ENCODE results near the gene GRIK5. TPM values are rescaled to one million over a fixed set of nuclear protein-coding genes. Genes with fewer than 3 reads are reported as not detected.

GRIK5 gene
- total and polyA plus RNA-seq, 4 donors = 0.26 to 1.6 (median 0.55) TPM

GRCh38 chr19:41988947-41989346, 81.1 kb downstream of the GRIK5 start:
- Histone ChIP-seq H3K27ac (ENCODE audit: low read depth in 1 of 2, low read length in 1 of 2) (no peak overlapping the region), H3K4me3 (no peak overlapping the region), H3K27me3 (ENCODE audit: control insufficient read depth in 3 of 3, insufficient read depth in 3 of 3, low read length in 2 of 3) (peaks cover 0 to 21% (median 12%) of the 10 kb centered on the region in 3 donors), H3K9me3 (ENCODE audit: control insufficient read depth in 4 of 4, insufficient read depth in 3 of 4, low read length in 3 of 4) (no peaks in the 10 kb centered on the region), H3K9ac (ENCODE audit: insufficient read depth in 1 of 2, low read length in 2 of 2) (no peak overlapping the region), H3K36me3 (ENCODE audit: control insufficient read depth in 4 of 4, insufficient read depth in 4 of 4, low read length in 4 of 4) (no peaks in the 10 kb centered on the region), H3K4me1 (ENCODE audit: control insufficient read depth in 5 of 5, insufficient read depth in 5 of 5, low read length in 5 of 5) (peaks cover 0 to 6% (median 0%) of the 10 kb centered on the region in 5 donors)
- ATAC-seq (ENCODE audit: insufficient read depth, low FRiP score) (no peak), DNase-seq (no peak)
- TF ChIP-seq CTCF (IDR thresholded peaks at IDR 0.05; ENCODE audit: control extremely low read depth, extremely low read depth) = no peak
- 86 to 90% methylated on average over 9 of the region's 9 CpGs for WGBS, 2 donors

GRCh38 chr19:41987141-41987860, 82.7 kb downstream of the GRIK5 start:
- Histone ChIP-seq H3K36me3 (ENCODE audit: control insufficient read depth in 4 of 4, insufficient read depth in 4 of 4, low read length in 4 of 4) (no peaks in the 10 kb centered on the region), H3K27me3 (ENCODE audit: control insufficient read depth in 3 of 3, insufficient read depth in 3 of 3, low read length in 2 of 3) (peaks cover 0 to 10% (median 2%) of the 10 kb centered on the region in 3 donors), H3K4me3 (no peak overlapping the region), H3K9ac (ENCODE audit: insufficient read depth in 1 of 2, low read length in 2 of 2) (no peak overlapping the region), H3K9me3 (ENCODE audit: control insufficient read depth in 4 of 4, insufficient read depth in 3 of 4, low read length in 3 of 4) (no peaks in the 10 kb centered on the region), H3K27ac (ENCODE audit: low read depth in 1 of 2, low read length in 1 of 2) (no peak overlapping the region), H3K4me1 (ENCODE audit: control insufficient read depth in 5 of 5, insufficient read depth in 5 of 5, low read length in 5 of 5) (no peaks in the 10 kb centered on the region)
- no peak for ATAC-seq (ENCODE audit: insufficient read depth, low FRiP score)
- no peak for TF ChIP-seq CTCF (IDR thresholded peaks at IDR 0.05; ENCODE audit: control extremely low read depth, extremely low read depth)
- 85 to 88% methylated on average over 10 of the region's 10 CpGs for WGBS, 2 donors
- DNase-seq = no peak

GRCh38 chr19:41984961-41985360, 85.0 kb downstream of the GRIK5 start:
- Histone ChIP-seq H3K4me1 (ENCODE audit: control insufficient read depth in 5 of 5, insufficient read depth in 5 of 5, low read length in 5 of 5) (no peaks in the 10 kb centered on the region), H3K9me3 (ENCODE audit: control insufficient read depth in 4 of 4, insufficient read depth in 3 of 4, low read length in 3 of 4) (no peaks in the 10 kb centered on the region), H3K27me3 (ENCODE audit: control insufficient read depth in 3 of 3, insufficient read depth in 3 of 3, low read length in 2 of 3) (peaks cover 0 to 4% (median 0%) of the 10 kb centered on the region in 3 donors), H3K27ac (ENCODE audit: low read depth in 1 of 2, low read length in 1 of 2) (no peak overlapping the region), H3K36me3 (ENCODE audit: control insufficient read depth in 4 of 4, insufficient read depth in 4 of 4, low read length in 4 of 4) (no peaks in the 10 kb centered on the region), H3K4me3 (no peak overlapping the region), H3K9ac (ENCODE audit: insufficient read depth in 1 of 2, low read length in 2 of 2) (no peak overlapping the region)
- TF ChIP-seq CTCF (IDR thresholded peaks at IDR 0.05; ENCODE audit: control extremely low read depth, extremely low read depth) = no peak
- 89 to 94% methylated on average over 17 of the region's 17 CpGs for WGBS, 2 donors
- DNase-seq (no peak), ATAC-seq (ENCODE audit: insufficient read depth, low FRiP score) (no peak)

All from lung (tissue), 12 donors.